Dedifferentiated amniotic fluid mesenchymal stem cell (primary cell): ENCODE measurements around the gene GAS6.
A peak's percentile ranks its signal among the peaks of the same experiment; 100 is the strongest.
"Not testable (repeated sequence)": the region's sequence is repeated elsewhere in the genome, so short reads cannot be mapped to it uniquely, and the experiment has no call there.

Source experiments
- DNase-seq: peaks from one replicate; pipeline ENCODE4 v3.0.0-alpha.2; 2016; ENCODE audit errors: extremely low spot score

Gene GAS6

GRCh38 chr13:113837560-113838355, 26.1 kb downstream of the GAS6 start:
- peak; percentile 94 for DNase-seq

- DNase-seq, result peak; percentile 56
These were observed 26.9 kb downstream of the GAS6 start for GRCh38 chr13:113836768-113837559.

- DNase-seq, result no peak
These were observed 28.2 kb downstream of the GAS6 start for GRCh38 chr13:113835461-113836270.

GRCh38 chr13:113834496-113835200, 29.2 kb downstream of the GAS6 start:
- DNase-seq, result no peak

DNA sequence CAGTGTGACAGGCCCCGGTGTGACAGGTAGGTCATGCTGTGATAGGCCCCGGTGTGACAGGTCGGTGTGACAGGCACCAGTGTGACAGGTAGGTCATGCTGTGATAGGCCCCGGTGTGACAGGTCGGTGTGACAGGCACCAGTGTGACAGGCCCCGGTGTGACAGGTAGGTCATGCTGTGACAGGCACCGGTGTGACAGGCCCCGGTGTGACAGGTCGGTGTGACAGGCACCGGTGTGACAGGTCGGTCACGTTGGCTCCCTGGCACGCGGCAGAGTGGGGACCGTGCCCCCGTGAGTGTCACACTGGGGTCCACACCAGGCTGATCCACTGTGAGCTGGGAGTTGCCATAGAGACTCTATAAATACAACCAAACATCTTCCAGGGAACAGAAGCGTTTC, 29.9 kb downstream of the GAS6 start:
- DNase-seq, result not testable (repeated sequence)

DNA sequence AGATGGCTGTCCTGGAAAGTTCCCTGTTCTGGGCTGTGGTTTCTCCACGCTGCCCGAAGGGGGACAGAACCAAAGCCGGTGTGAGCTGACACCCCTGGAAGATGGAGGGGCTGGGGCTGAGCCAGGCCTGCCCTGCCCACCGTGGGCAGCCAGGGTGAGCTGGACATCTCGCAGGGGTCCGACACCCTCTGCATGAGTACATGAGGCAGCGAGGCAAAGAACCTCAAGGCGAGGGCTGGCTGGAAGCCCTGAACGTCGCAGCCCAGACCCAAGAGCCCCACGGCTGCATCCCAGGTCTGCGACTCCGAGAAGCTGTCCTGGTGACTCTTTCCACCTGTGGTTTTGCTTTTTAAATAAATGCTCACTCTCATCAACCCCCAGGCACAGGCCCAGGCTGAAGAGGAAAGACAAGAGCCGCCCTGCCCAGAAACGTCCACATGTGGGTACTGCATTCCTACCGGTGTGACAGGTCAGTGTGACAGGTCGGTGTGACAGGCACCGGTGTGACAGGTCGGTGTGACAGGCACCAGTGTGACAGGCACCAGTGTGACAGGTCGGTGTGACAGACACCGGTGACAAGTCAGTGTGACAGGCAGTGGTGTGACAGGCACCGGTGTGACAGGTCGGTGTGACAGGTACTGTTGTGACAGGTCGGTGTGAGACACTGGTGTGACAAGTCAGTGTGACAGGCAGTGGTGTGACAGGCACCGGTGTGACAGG, 30.6 kb downstream of the GAS6 start:
- no peak for DNase-seq

GRCh38 chr13:113832631-113833030, 31.2 kb downstream of the GAS6 start:
- DNase-seq, result no peak

GRCh38 chr13:113832205-113832604, 31.7 kb downstream of the GAS6 start:
- DNase-seq, result no peak

DNA sequence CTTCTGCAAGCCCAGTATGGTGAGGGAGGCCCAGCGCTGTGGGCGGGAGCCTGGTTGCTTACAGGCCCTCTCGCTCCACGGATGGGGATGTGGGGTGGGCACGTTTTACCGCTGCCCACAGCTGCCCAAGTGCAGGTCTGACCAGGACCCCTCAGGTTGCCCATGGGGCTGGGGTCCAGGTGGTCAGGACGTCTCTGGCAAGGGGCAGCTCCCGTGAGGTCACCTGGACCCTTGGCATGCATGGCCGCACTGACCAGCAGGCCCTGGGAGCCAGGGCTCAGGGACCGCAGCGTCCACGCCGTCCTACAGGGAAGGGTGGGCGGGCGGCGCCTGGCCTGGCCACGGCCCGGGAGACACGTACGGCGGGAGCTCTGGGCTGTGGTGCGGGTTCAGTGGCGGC, 32.8 kb downstream of the GAS6 start:
- DNase-seq, result no peak

- not testable (repeated sequence) for DNase-seq
These were observed 33.4 kb downstream of the GAS6 start for GRCh38 chr13:113830426-113830950.

- no peak for DNase-seq
These were observed 35.5 kb downstream of the GAS6 start for GRCh38 chr13:113828282-113828825.

GRCh38 chr13:113827021-113827420, 36.9 kb downstream of the GAS6 start:
- no peak for DNase-seq

- not testable (repeated sequence) for DNase-seq
These were observed 37.4 kb downstream of the GAS6 start for GRCh38 chr13:113826446-113826845.

DNA sequence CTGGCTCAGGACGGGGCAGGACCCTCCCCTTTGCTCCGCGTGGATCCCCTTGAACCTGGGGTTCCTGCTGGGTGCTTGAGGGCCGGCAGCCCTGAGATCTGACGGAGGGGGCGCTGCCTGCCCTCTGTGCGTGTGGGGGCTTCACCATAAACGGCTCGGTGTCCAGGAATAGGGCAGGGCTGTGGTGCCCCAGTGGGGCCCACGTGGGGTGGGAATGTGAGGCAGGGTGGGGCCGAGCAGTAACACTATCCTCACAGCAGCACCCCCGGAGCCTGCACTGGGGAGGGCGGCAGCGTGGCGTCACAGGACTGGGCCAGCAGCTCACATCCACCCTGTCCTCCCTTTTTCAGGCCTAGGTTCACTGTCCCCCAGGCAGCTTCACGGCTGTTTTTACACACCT, 38.0 kb downstream of the GAS6 start:
- DNase-seq, result no peak

DNA sequence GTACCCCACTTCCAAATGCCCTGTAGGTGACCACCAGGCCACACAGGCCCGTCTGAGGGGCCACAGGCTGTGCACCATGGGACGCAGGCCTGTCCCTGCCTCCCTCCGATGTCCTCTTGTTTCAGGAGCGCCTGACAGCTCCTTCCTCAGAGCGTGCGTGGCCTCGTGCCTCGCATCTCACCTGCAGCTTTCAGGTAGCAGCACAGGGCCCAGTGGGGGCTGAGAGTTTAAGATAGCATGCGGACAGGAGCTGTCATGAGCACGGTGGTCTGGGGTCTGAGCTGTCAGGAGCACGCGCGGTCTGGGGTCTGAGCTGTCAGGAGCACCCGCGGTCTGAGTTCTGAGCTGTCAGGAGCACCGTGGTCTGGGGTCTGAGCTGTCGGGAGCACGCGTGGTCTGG, 40.1 kb downstream of the GAS6 start:
- DNase-seq, result no peak

DNA sequence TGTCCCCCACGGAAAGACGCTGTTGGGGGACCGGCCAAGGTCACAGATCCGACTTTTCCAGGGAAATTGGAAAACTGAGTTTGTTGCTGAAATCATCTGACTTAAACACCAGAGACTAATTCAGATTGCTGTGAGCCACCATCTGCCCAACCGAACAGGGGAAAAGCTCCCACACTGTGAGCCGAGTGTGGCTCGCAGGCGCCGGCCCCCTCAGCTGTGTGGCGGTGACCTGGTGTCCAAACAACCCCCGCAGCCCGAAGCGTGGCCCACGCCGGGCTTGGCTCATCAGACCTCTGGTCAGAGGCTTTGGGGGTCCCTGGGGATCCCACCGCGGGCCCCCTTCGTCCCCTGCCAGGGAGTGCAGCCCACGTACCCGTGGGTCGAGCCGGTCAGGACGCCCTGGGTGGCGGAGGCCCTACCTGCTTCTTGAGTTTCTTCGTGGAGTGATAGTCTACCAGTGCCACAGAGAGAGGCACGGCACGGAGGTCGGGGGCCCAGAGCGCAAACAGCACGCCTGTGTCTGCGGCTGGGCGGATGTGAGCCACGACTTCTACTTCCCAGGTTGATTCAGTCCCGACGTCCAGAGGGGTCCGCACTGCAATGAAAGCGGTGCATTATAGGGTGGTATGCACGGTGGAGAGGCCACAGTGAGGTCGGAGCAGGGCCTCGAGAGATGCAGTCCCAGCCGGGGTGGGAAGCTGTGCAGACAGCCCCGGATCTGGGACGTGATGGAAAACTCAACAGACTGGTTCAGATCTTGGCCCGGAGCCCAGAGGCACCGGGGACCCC, 40.7 kb downstream of the GAS6 start:
- DNase-seq, result no peak

GRCh38 chr13:113822266-113822665, 41.6 kb downstream of the GAS6 start:
- DNase-seq, result no peak

- DNase-seq, result no peak
These were observed 42.0 kb downstream of the GAS6 start for GRCh38 chr13:113821847-113822246.

- DNase-seq, result peak; percentile 92
These were observed 42.8 kb downstream of the GAS6 start for GRCh38 chr13:113820813-113821651.
